Epithelial cell of alveolus of lung (primary cell): Measurements from ENCODE around the gene PRPF4. TPM values are rescaled to one million over a fixed set of nuclear protein-coding genes. Genes with fewer than 3 reads are reported as not detected.

Source experiments
- total RNA-seq: library from RNA; depleted of rRNA; stranded (reverse); fragments of >200 nt; gene quantifications from 2 replicates; pipeline ENCODE4 v1.2.1, GENCODE V29; 2015

PRPF4 gene
- total RNA-seq: 25.1 and 27.9 TPM in 2 replicates

GRCh38 chr9:113275157-113276131 lies at the start of gene PRPF4, which contains the start of gene CDC26:
PRPF4 (plus strand) TSS chr9:113275658; CDS start chr9:113275744, 86 bp downstream.
CDC26 (minus strand) TSS chr9:113275572; CDS start chr9:113272507, 3,065 bp downstream.

GRCh38 chr9:113302792-113303418 lies 27.4 kb downstream of the PRPF4 start, which contains the start of gene RNF183:
RNF183 (minus strand) TSS chr9:113303376; CDS start chr9:113298184, 5,192 bp downstream.

GRCh38 chr9:113340011-113340699 lies 64.7 kb downstream of the PRPF4 start, which contains the start of gene WDR31:
WDR31 (minus strand) TSS chr9:113340275; CDS start chr9:113332022, 8,253 bp downstream.

Other genes with a start within 250 kb of the PRPF4 start
- gene ZFP37, start 218.9 kb upstream of the PRPF4 start, total RNA-seq: 1.3 and 4.6 TPM in 2 replicates
- 4.4 and 4.9 TPM in 2 replicates for gene SLC31A2, start 124.7 kb upstream of the PRPF4 start, total RNA-seq
- gene FKBP15, start 54.4 kb upstream of the PRPF4 start, total RNA-seq: 10.1 and 14.0 TPM in 2 replicates
- 29.2 and 37.2 TPM in 2 replicates for gene SLC31A1, start 54.1 kb upstream of the PRPF4 start, total RNA-seq
- gene CDC26, start 86 bp upstream of the PRPF4 start, total RNA-seq: 29.9 and 30.5 TPM in 2 replicates
- gene RNF183, start 27.7 kb downstream of the PRPF4 start, total RNA-seq: not detected in 2 replicates
- gene WDR31, start 64.6 kb downstream of the PRPF4 start, total RNA-seq: 0.91 and 1.4 TPM in 2 replicates
- 0.26 TPM in 1 of 2 replicates, not detected in the other for gene BSPRY, start 73.9 kb downstream of the PRPF4 start, total RNA-seq
- 6.3 and 13.8 TPM in 2 replicates for gene HDHD3, start 101.3 kb downstream of the PRPF4 start, total RNA-seq
- 7.6 and 14.4 TPM in 2 replicates for gene ALAD, start 125.6 kb downstream of the PRPF4 start, total RNA-seq
- gene POLE3, start 135.0 kb downstream of the PRPF4 start, total RNA-seq: 47.8 and 66.2 TPM in 2 replicates
- 0.52 TPM in 1 of 2 replicates, not detected in the other for gene C9orf43, start 135.1 kb downstream of the PRPF4 start, total RNA-seq
- gene RGS3, start 188.1 kb downstream of the PRPF4 start, total RNA-seq: 23.7 and 36.1 TPM in 2 replicates